ENCODE results near the gene FBXL5. TPM values are rescaled to one million over a fixed set of nuclear protein-coding genes. Genes with fewer than 3 reads are reported as not detected.
A peak's percentile ranks its signal among the peaks of the same experiment; 100 is the strongest.

The FBXL5 gene
- total and polyA plus RNA-seq, 4 donors, result 45.9 to 138 (median 87.8) TPM

DNA sequence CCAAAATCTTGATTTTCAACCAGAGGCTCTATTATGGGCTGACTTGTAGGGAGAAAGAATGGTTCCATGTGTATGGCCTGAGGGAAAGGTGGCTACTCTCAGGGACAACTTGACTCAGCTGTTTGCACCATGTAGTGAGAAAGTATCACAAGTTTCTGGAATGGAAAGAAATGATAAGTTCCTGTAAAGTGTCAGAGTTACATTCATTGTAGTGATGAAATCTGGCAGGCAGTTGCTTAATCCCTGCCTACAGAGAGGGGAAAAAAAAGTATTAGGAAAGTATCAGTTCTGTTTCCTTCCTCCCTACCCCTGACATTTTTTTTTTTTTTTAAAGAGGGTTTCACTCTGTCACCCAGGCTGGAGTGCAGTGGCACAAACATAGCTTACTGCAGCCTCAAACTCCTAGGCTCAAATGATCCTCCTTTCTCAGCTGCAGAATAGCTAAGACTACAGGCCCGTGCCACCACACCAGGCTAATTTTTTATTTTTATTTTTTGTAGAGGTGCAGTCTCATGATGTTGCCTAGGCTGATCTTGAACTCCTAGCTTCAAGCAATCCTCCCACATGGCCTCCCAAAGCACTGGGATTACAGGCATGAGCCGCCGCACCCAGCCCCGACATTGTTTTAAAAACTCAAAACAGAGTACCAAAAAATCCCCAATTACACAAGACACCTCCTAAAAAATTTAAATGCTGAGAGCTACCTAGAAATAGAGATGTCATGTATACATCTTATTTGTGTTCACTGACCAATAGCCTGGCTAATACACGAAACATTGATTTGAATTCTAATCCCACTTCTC lies 4.8 kb upstream of the FBXL5 start:
- H3K4me1 ChIP-seq (ENCODE audit: control insufficient read depth in 5 of 5, insufficient read depth in 5 of 5, low read length in 5 of 5), result peaks cover 0 to 12% (median 2%) of the 10 kb centered on the region in 5 donors
- 70 to 86% methylated on average over 5 of the region's 5 CpGs for WGBS, 2 donors
- H3K4me3 ChIP-seq, result no peak overlapping the region
- no peaks in the 10 kb centered on the region for H3K27me3 ChIP-seq (ENCODE audit: control insufficient read depth in 3 of 3, insufficient read depth in 3 of 3, low read length in 2 of 3)
- TF ChIP-seq, protein P1, sequence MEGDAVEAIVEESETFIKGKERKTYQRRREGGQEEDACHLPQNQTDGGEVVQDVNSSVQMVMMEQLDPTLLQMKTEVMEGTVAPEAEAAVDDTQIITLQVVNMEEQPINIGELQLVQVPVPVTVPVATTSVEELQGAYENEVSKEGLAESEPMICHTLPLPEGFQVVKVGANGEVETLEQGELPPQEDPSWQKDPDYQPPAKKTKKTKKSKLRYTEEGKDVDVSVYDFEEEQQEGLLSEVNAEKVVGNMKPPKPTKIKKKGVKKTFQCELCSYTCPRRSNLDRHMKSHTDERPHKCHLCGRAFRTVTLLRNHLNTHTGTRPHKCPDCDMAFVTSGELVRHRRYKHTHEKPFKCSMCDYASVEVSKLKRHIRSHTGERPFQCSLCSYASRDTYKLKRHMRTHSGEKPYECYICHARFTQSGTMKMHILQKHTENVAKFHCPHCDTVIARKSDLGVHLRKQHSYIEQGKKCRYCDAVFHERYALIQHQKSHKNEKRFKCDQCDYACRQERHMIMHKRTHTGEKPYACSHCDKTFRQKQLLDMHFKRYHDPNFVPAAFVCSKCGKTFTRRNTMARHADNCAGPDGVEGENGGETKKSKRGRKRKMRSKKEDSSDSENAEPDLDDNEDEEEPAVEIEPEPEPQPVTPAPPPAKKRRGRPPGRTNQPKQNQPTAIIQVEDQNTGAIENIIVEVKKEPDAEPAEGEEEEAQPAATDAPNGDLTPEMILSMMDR (IDR thresholded peaks at IDR 0.05; ENCODE audit: control extremely low read depth, extremely low read depth), result no peak
- peak in 2 of 3 donors; percentile 35 to 47 for DNase-seq
- H3K9ac ChIP-seq (ENCODE audit: insufficient read depth in 1 of 2, low read length in 2 of 2), result peak overlapping the region in 1 of 2 donors; percentile 17
- no peaks in the 10 kb centered on the region for H3K9me3 ChIP-seq (ENCODE audit: control insufficient read depth in 4 of 4, insufficient read depth in 3 of 4, low read length in 3 of 4)
- ATAC-seq (ENCODE audit: insufficient read depth, low FRiP score), result peak; percentile 6
- no peaks in the 10 kb centered on the region for H3K36me3 ChIP-seq (ENCODE audit: control insufficient read depth in 4 of 4, insufficient read depth in 4 of 4, low read length in 4 of 4)
- H3K27ac ChIP-seq (ENCODE audit: low read depth in 1 of 2, low read length in 1 of 2), result no peak overlapping the region

DNA sequence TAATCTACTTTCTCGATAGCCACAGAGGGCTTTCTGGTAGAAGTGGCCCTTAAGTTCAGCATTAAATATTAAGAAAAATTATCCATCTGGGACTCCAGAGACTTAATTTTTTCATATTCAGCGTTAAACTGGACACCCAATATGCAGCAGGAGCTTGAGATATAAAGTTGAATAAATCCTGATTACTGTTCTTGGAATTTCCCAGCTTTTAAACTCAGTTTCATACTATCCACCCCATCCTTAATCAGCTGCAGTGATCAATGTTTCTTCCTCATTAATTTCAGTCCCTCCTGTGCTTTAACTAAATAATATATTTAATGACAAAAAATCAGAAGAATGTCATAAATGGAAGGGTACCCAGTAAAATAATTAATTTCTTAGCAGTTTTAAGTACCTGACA lies 3.6 kb upstream of the FBXL5 start:
- TF ChIP-seq, protein P1 (IDR thresholded peaks at IDR 0.05; ENCODE audit: control extremely low read depth, extremely low read depth), result no peak
- no peak overlapping the region for H3K4me3 ChIP-seq
- H3K9me3 ChIP-seq (ENCODE audit: control insufficient read depth in 4 of 4, insufficient read depth in 3 of 4, low read length in 3 of 4), result no peaks in the 10 kb centered on the region
- H3K36me3 ChIP-seq (ENCODE audit: control insufficient read depth in 4 of 4, insufficient read depth in 4 of 4, low read length in 4 of 4), result no peaks in the 10 kb centered on the region
- H3K4me1 ChIP-seq (ENCODE audit: control insufficient read depth in 5 of 5, insufficient read depth in 5 of 5, low read length in 5 of 5), result peaks cover 1 to 14% (median 2%) of the 10 kb centered on the region in 5 donors
- no peaks in the 10 kb centered on the region for H3K27me3 ChIP-seq (ENCODE audit: control insufficient read depth in 3 of 3, insufficient read depth in 3 of 3, low read length in 2 of 3)
- ATAC-seq (ENCODE audit: insufficient read depth, low FRiP score), result no peak
- no peak for DNase-seq
- WGBS, 2 donors, result 74 to 91% methylated on average over 2 of the region's 2 CpGs
- no peak overlapping the region for H3K9ac ChIP-seq (ENCODE audit: insufficient read depth in 1 of 2, low read length in 2 of 2)
- no peak overlapping the region for H3K27ac ChIP-seq (ENCODE audit: low read depth in 1 of 2, low read length in 1 of 2)

DNA sequence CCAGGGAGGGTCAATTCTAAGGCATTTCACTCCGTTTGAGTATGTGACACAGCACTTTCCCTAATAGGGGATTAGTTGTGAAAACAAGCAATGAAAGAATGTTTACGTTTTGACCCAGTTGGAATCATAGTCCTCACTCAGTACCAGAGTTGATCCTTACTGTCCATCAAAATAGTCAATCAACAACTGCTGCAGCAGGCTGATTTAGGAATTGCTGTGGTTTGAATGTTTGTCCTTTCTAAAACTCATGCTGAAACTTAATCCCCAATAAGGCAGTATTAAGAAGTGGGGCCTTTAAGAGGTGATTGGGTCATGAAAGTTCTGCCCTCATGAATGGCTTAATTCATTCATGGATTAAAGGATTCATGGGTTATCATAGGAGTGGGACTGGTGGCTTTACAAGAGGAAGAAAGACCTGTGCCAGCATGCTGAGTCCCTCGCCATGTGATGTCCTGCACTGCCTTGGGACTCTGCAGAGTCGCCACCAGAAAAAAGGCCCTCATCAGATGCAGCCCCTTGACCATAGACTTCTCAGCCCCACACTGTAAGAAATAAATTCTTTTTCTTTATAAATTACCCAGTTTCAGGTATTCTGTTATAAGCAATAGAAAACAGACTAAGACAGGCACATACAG lies 3.1 kb upstream of the FBXL5 start:
- TF ChIP-seq, protein P1 (IDR thresholded peaks at IDR 0.05; ENCODE audit: control extremely low read depth, extremely low read depth), result no peak
- Histone ChIP-seq H3K4me1 (ENCODE audit: control insufficient read depth in 5 of 5, insufficient read depth in 5 of 5, low read length in 5 of 5) (peaks cover 2 to 19% (median 7%) of the 10 kb centered on the region in 5 donors), H3K9me3 (ENCODE audit: control insufficient read depth in 4 of 4, insufficient read depth in 3 of 4, low read length in 3 of 4) (no peaks in the 10 kb centered on the region), H3K27me3 (ENCODE audit: control insufficient read depth in 3 of 3, insufficient read depth in 3 of 3, low read length in 2 of 3) (no peaks in the 10 kb centered on the region), H3K27ac (ENCODE audit: low read depth in 1 of 2, low read length in 1 of 2) (no peak overlapping the region), H3K4me3 (no peak overlapping the region), H3K9ac (ENCODE audit: insufficient read depth in 1 of 2, low read length in 2 of 2) (no peak overlapping the region), H3K36me3 (ENCODE audit: control insufficient read depth in 4 of 4, insufficient read depth in 4 of 4, low read length in 4 of 4) (no peaks in the 10 kb centered on the region)
- ATAC-seq (ENCODE audit: insufficient read depth, low FRiP score), result no peak
- WGBS, 2 donors, result 71 to 76% methylated on average over 4 of the region's 4 CpGs
- no peak for DNase-seq
